ENCODE results near the gene RANBP9. TPM values are rescaled to one million over a fixed set of nuclear protein-coding genes. Genes with fewer than 3 reads are reported as not detected.
A peak's percentile ranks its signal among the peaks of the same experiment; 100 is the strongest.

The RANBP9 gene
- polyA plus RNA-seq, 3 donors = 1.8 to 26.1 (median 2.0) TPM

- no peak overlapping the region for H3K4me3 ChIP-seq (replicated peaks in 1 of 3; ENCODE audit: low read depth in 2 of 3, low read length in 3 of 3)
- peaks cover 33% of the 10 kb centered on the region for H3K79me2 ChIP-seq (ENCODE audit: insufficient read depth, low read length)
- H3K9me3 ChIP-seq (replicated peaks in 1 of 2; ENCODE audit: control insufficient read depth in 1 of 2, insufficient read depth in 1 of 2, low read length in 2 of 2) = no peaks in the 10 kb centered on the region
- intact Hi-C loops (cut with micrococcal nuclease) = loop anchor here (5.0 to 10.0 kb wide), 5 partner anchors 45 to 285 kb away; partner anchors contain the start of genes RANBP9 (in 1 of the 2) and SIRT5 (in 1 of the 2)
- peaks cover 49 to 53% of the 10 kb centered on the region in 2 donors for H3K36me3 ChIP-seq (replicated peaks in 1 of 2; ENCODE audit: control insufficient read depth in 1 of 2, insufficient read depth in 2 of 2, low read length in 2 of 2)
- no peak overlapping the region for H3K9ac ChIP-seq (ENCODE audit: insufficient read depth, low read length, poor library complexity, severe bottlenecking)
- peaks cover 15 to 31% of the 10 kb centered on the region in 2 donors for H3K4me1 ChIP-seq (ENCODE audit: control insufficient read depth in 1 of 2, insufficient read depth in 2 of 2, low read length in 2 of 2)
- no peaks in the 10 kb centered on the region for H3K27me3 Mint-ChIP-seq (ENCODE audit: low read depth in 3 of 3)
- no peaks in the 10 kb centered on the region for H3K27me3 ChIP-seq (ENCODE audit: control insufficient read depth in 2 of 2, insufficient read depth in 2 of 2, low read length in 2 of 2)
- peaks cover 26% of the 10 kb centered on the region for H3K4me1 Mint-ChIP-seq
- H3K9me3 Mint-ChIP-seq = peaks cover 0 to 3% (median 0%) of the 10 kb centered on the region in 7 donors
- H3K27ac Mint-ChIP-seq = peak overlapping the region in 1 of 7 donors; percentile 79
- H4K20me1 ChIP-seq (ENCODE audit: insufficient read depth, low read length) = peaks cover 34% of the 10 kb centered on the region
- WGBS (ENCODE audit: insufficient coverage) = 68% methylated on average over 2 of the region's 2 CpGs
- H3K4me2 ChIP-seq (replicated peaks; ENCODE audit: extremely low read depth, low read length, poor library complexity, severe bottlenecking) = no peak overlapping the region
- DNase-seq = no peak
- H3K36me3 Mint-ChIP-seq = peaks cover 36 to 50% of the 10 kb centered on the region in 2 donors
- H3K27ac ChIP-seq (ENCODE audit: low read depth in 1 of 2, low read length in 2 of 2) = no peak overlapping the region
- H3K4me3 Mint-ChIP-seq = no peak overlapping the region
- H2AFZ ChIP-seq (ENCODE audit: insufficient read depth, low read depth, low read length, poor library complexity, severe bottlenecking) = no peak overlapping the region
- no peak for TF ChIP-seq CTCF (IDR thresholded peaks at IDR 0.05)
Observed at GRCh38 chr6:13617066-13617465, 94.6 kb downstream of the RANBP9 start.

DNA sequence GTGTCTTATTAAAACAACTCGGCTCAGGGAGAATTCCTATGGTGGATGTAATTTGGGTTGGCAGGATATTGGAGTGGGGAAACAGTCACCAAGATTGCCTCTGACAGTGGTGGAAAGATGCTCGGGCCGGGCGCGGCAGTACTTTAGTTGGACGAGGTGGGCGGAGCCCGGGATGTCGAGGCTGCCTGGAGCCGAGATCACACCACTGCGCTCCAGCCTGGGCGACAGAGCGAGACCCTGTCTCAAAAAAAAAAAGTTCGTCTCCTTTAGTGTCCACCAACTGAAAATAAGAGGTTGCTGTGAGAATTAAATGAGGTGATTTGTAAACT is 95.9 kb downstream of the RANBP9 start:
- Histone ChIP-seq H3K9ac (ENCODE audit: insufficient read depth, low read length, poor library complexity, severe bottlenecking) (peak overlapping the region; percentile 92), H2AFZ (ENCODE audit: insufficient read depth, low read depth, low read length, poor library complexity, severe bottlenecking) (peak overlapping the region; percentile 98), H3K9me3 (replicated peaks in 1 of 2; ENCODE audit: control insufficient read depth in 1 of 2, insufficient read depth in 1 of 2, low read length in 2 of 2) (no peaks in the 10 kb centered on the region), H3K27ac (ENCODE audit: low read depth in 1 of 2, low read length in 2 of 2) (peak overlapping the region; percentile 88 to 93), H3K4me3 (replicated peaks in 1 of 3; ENCODE audit: low read depth in 2 of 3, low read length in 3 of 3) (peak overlapping the region; percentile 57 to 99 (median 90)), H3K79me2 (ENCODE audit: insufficient read depth, low read length) (peaks cover 33% of the 10 kb centered on the region), H3K27me3 (ENCODE audit: control insufficient read depth in 2 of 2, insufficient read depth in 2 of 2, low read length in 2 of 2) (no peaks in the 10 kb centered on the region), H3K4me1 (ENCODE audit: control insufficient read depth in 1 of 2, insufficient read depth in 2 of 2, low read length in 2 of 2) (peaks cover 18 to 37% of the 10 kb centered on the region in 2 donors), H3K4me2 (replicated peaks; ENCODE audit: extremely low read depth, low read length, poor library complexity, severe bottlenecking) (peak overlapping the region; percentile 97), H3K36me3 (replicated peaks in 1 of 2; ENCODE audit: control insufficient read depth in 1 of 2, insufficient read depth in 2 of 2, low read length in 2 of 2) (peaks cover 36 to 40% of the 10 kb centered on the region in 2 donors), H4K20me1 (ENCODE audit: insufficient read depth, low read length) (peaks cover 30% of the 10 kb centered on the region)
- 0% methylated on average over 12 of the region's 14 CpGs for WGBS (ENCODE audit: insufficient coverage)
- intact Hi-C loops (cut with micrococcal nuclease) = loop anchor here (5.0 to 10.0 kb wide), 5 partner anchors 43 to 283 kb away; partner anchors contain the start of genes RANBP9 (in 1 of the 2) and SIRT5 (in 1 of the 2)
- Mint-ChIP-seq H3K4me1 (peaks cover 36% of the 10 kb centered on the region), H3K9me3 (peaks cover 0 to 3% (median 0%) of the 10 kb centered on the region in 7 donors), H3K4me3 (peak overlapping the region; percentile 97 to 98), H3K27me3 (ENCODE audit: low read depth in 3 of 3) (no peaks in the 10 kb centered on the region), H3K36me3 (peaks cover 28 to 40% of the 10 kb centered on the region in 2 donors), H3K27ac (peak overlapping the region; percentile 90 to 97 (median 95))
- DNase-seq = peak in 1 of 3 donors; percentile 12
- no peak for TF ChIP-seq CTCF (IDR thresholded peaks at IDR 0.05)

All from CD14-positive monocyte (primary cell).